ENCODE measurements around the gene ABLIM1.

The ABLIM1 gene

DNA sequence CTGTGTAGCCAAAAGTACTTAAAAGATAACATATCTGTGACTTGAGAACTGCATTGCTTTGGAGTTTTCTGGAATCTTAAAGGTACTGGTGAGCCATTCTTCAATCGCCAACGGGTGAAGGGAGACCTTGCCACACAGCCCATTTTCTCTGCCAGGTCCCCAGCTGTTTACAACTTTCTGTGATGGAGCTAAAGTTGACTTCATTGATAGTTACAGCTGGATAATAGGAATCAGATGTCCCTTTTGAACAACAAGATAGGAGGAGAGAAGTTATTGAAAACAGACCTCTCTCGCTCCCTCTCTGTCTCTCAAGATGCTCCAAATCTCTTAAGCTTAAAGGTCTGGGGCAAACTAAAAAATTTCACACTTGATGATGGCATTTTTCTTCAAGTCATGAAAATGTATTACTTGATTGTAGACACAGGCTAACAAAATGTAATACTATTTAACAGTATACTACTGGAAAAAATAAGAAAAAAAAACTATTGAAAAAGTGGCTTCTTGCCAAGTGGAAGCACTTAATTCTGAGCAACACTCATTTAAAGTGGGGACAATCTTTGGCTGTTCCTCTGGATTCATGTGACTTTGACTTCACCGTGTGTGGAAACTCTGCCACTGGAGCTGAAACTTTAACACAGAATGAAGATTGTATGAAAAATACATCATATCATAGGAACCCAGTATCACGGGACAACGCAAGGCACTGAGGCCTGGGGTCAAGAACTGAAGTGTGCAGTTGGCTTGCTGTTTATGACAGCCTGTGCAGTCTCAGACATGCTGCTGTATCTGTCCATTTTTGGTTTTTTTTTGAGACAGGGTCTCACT, 175.4 kb downstream of the ABLIM1 start:
- DNase-seq, result no peak

DNA sequence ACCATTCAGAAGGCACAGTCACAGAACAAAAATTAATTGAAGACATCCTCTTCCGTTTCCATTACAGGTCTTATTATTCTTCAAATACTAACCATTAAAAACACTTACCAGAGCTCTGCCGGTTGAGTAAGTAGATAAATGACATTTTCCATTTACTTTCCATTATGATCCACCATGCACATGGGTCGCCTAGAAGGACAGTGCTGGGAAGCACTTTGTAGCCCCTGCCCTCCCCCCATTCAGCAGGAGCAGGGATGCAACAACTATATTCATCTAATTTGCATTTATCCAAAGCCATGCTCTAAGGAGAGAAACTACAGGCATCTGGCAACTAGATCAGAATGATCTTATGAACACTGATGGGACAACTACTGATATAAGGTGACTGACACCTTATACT, 177.0 kb downstream of the ABLIM1 start:
- no peak for DNase-seq

DNA sequence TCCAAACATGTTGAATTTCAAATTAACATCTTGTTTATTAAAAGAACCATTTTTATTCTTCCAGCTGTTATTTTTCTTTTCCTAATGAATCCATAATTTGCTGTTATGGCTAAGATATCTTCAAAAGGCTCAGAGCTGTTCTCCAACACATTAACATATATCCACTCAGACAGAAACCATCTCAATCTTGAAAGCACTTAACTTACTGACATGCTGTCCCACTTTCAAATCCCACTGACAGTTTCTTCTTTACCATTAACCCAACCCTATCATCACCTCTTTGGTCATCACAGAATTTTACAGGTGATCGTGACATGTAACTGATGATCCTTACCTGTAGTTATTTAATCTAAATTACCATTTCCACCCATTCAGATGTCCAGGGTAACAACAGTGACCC, 178.2 kb downstream of the ABLIM1 start:
- no peak for DNase-seq

DNA sequence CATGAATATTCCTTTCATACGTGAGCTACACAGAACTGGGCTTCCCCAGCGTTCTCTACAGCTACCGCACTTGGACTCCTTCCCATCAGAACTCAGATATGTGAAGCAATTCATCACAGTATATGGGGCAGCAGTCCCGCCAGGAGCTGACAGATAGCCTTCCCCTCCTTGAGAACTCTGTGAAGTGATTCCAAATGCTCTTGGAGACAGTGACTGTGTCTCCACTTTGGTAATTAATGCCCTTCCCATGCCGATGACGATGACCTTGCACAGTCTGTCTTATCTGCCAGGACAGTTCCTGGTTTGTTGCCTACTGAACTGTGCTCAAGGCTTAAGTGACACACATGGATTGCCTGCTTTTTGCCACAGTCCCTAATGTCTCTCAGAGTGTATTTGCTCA, 178.8 kb downstream of the ABLIM1 start:
- no peak for DNase-seq

DNA sequence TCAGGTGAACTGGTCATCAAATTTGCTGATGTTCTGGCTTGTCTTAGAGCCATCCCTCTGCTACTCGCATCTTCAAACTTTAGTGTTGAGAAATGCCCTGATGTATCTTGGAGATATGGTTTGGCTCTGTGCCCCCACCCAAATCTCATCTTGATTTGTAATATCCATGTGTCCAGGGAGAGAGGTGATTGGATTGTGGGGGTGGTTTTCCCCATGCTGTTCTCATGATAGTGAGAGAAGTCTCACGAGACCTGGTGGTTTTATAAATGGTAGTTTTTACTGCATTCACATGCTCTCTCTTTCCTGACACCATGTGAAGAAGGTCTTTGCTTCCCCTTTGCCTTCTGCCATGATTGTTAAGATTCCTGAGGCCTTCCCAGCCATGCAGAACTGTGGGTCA, 179.8 kb downstream of the ABLIM1 start:
- DNase-seq, result no peak

DNA sequence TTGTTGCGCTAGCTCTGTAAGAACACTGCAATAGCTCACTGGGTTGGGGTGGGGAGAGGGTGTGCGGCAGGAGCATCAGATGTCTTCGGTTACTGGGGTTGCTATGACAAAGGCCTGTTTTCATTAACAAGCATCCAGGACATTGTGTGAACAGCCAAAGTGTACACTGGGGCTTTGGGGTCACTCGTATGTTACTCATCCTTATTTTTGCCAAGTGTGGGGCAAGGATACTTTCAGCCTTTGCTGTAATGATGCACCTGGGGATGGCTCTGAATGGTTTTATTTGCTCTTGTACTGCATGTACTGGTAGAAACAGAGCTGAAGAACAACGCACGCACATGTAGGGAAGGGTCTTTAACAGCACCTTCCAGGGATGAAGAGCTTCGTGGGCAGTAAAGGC, 180.8 kb downstream of the ABLIM1 start:
- no peak for DNase-seq

DNA sequence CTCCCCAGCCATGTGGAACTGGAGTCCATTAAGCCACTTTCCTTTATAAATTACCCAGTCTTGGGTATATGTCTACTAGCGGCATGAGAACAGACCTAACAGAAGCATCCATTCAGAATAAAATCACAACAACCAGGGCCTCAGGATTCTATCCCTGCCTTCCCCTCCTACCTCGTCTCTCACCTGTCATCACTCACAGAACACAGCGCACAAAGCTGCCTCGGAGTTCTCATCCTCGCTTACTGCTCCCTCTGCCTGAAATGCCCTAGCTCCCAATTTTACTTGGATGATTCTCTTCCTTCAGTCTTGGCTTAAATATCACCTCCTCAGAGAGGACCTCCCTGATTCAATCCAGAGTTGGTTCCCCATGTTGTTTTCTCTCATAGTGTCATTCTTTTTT, 183.1 kb downstream of the ABLIM1 start:
- no peak for DNase-seq

DNA sequence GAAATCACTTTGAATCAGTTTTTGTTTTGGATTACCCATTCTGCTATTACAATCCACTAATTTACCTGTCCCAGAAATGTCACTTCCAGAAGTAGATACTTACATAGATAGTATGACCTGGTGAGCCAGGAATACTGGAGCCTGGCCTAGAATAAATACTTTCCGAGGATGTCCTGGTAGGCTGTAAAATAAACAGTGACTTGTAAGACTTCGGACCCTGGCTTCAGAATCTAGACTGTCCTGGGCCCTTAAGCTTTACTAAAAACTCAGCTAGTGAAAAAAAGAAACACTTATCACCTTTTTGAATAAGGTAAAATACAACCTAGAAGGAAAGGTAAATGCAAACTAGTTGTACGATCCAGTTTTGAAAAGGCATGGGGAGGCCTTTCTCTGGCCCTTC, 184.3 kb downstream of the ABLIM1 start:
- no peak for DNase-seq

DNA sequence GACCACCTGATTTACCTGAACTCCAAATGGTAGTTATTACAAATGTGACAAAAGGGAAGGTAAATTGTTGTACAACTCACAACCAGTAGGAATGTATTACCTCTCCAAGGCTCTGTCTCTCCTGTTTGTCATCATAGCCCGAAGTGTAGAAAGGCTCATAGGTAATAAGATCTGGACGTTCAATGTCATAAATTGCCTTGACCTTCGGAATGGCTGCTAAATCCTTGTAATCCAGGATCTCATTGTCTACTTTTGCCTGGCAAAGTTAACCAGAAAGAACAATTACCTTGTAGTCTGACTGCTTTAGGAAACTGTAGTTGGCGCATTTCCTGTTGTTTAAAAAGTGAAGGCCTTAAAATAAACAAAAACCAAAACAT, 185.2 kb downstream of the ABLIM1 start:
- no peak for DNase-seq

DNA sequence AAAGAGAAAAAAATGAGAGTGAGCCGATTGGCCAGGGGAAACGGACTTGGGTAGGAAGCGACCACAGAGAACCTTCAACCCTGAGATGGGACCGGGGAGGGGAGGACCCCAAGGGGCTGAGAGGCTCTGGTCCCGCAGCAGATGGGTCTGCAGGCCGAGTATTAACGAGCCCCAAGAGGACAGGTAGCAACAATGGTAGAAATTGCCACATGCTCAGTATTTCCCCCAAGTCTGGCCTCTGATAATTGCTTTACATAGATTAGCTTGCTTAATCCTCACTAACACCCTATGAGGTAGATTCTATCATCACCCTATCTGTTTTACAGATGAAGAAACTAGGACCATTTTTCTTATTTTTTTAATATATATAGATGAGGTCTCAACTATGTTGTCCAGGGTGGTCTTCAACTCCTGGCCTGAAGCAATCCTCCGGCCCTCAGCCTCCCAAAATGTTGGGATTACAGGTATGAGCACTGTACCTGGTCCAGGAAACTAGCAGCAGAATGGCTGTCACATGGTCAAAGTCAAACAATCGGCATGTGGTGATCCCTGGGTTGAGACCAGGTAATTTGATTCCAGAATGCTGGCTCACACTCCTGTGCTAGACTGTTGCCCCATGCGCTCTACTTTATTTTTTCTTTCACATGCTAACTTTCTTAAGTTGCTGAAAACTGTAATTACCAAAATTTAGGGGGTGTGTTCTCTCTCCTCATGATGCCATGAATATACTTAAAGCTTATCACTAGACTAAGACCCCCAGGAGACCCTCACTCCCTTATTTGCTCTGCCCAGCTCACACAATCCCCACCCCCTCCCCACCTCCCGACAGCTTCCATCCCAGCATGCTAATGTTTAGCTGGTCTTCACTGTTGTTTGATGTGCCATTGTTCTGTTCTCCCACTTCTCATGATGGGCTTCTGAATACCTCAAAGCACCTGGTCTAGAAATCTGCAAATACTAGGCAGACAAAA, 185.9 kb downstream of the ABLIM1 start:
- DNase-seq, result no peak

DNA sequence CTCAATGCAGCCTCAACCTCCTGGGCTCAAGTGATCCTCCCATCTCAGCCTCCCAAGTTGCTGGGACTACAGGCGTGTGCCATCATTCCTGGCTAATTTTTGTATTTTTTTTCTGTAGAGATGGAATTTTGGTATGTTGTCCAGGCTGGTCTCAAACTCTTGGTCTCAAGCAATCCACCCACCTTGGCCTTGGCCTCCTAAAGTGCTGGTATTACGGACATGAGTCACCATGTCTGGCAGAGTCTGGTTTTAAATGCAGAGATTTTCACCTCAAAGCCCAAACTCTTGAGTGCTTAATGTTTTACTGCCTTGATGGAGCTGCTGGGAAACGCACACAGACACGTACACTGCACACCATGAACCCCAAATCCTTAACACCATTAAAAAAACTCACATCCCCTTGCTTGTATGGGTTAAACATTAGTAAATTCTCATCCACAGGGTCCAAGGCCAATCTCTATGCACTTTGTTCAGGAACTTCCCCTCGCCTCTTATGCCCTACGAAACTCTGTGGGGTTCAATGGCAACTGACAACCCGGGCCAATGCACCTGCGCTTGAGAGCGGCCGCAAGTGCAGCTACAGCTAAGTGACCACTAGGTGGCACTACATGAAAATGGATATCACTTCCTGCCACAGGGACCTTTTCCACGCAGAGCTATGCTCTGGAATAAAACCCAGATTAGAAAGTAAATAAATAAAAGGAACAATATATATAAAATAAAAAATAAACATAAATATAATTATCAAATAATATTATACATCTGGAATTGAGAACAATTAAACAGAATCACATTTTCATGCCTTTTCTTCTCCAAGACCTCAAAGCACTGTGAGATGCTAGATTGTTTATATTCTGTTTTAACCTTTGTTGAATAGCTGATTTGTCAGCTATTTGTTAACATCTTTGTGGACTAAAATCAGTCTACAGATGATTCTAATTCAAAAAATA, 186.8 kb downstream of the ABLIM1 start:
- peak; percentile 68 to 74 for DNase-seq

DNA sequence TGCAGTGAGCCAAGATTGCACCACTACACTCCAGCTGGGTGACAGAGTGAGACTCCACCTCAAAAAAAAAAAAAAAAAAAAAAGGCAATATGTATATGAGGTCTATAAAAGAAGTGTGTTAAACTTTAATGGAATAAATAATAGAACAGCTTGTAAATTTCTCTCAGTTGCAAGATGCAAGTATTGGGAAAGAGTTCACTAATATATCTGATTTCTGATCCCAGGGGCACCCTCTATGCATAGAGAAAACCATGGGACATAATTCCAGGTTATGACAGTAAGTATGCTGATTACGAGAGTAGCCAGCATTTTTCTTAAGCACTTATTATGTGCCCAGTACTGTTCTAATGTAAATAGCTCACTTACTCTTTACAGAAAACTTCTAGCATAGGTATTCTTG, 187.7 kb downstream of the ABLIM1 start:
- DNase-seq, result no peak

DNA sequence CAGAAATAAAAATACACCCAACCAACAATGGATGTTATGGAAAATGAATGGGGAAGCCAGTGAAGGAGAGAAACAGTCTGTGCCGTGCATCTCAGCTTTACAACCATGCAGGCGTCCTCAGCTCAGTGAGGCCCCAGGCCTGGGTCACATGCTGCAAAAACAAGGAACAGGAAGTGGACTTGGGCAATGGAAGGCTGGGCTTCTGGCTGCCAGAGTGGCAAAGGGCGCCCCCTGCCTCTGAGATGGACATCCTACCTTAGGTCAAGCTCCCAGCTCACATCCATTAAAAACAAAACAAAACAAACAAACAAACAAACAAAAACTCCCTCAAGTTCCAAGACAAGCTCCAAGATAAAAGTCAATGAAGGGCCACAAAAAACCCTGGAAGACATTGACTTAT, 199.1 kb downstream of the ABLIM1 start:
- peak; percentile 35 to 50 for DNase-seq

DNA sequence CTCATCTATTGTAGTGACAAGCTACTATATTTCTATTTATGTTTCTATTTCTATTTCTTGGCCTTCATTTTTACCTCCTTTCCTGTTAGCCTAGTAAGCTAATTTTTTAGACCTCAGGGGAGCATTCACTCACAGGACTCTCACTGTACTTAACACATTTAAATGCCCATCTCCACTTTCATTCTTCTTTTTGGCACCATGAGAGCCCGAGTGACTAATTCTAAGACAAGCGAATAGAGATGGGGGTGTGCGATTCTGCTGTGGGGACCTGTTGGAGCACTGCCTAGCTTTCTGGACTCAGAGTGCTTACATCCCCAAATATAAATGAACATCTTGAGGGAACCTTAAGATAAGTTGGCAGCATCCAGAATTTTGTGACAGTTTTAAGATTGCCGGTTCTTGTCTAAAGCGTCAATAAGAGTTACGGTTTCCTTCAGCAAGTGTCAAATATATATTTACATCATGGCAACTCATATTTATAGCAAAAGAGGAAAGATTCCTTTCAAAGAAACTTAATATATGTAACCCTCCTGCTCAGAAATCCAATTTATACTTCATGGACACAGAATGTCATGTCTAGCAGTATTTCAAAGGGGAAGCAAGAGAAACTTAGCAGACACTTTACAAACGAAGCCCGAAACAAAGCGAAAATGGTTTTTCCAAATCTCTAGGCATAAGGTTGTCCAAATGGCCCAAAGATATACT, 199.7 kb downstream of the ABLIM1 start:
- no peak for DNase-seq

DNA sequence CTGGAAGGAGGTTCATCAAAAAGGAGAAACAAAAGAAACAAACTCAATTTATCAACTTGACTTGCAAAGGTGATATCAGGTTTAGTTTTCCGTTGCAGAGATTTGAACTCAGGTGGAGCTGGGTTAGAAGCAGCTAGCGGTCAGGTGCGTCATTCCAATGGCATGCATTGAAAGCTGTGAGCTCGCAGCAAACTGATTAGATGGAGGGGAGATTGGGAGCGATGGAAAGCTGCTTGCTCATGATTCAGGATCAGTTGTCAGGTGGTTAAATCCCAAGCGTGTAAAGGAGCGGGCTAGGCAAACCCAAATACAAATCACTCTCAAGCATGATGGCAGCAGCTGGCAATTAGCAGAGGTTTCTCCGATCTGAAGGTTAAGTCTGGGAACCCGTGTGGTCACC, 204.5 kb downstream of the ABLIM1 start:
- DNase-seq, result no peak

DNA sequence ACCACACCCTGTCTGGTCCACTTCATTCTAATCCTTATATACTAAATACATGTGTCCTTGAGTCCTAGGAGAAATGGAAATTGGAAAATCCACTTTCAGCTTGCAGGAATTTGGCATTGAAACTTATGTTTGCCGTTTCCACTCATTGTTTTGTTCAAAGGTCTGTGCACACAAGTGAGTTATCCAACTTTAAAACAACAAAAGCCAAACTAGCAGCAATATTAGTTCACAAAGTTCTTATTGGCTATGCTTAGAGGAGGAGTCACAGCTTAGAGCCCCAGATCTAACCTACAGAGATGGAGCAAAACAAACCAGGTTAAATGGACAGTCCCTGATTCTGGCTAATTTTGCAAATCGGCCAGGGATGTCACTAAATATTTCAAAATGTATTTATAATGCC, 209.2 kb downstream of the ABLIM1 start:
- no peak for DNase-seq

DNA sequence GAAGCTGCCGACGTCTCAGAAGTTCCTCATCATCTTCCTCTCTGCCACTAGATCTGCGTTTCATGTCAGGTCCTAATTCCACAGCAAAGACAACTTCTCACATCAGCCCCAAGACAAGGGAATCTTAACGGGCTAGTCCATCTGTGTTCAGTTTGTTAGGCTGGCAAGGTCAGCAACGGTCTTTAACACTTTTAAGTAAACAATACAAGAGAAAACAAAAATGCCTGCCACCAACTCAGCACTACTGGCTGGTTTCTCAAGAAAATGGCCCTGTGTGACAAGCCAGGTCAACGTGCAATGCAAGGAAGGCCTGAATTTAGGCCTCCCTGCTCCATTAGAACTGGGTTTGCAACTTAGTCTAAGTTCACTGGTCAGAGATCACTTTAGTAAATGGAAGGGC, 212.7 kb downstream of the ABLIM1 start:
- DNase-seq, result no peak

DNA sequence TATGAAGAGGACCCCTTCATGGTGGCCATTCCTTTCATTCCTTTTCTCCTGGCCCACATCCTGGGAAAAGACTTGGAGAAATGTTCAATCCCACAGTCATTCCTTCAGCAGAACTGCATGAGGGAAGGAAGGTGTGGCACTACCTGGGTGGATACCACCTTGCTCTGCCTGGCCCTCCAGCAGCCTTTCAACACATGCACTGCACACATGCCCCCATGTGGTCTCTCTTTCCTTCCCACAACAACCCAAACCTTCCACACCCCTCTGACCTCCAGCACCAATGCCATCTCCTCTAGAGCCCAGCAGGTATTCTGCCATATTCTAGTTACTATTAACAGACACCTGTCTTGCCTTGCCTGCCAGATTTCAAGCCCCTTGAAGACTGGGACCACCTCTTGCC, 213.3 kb downstream of the ABLIM1 start:
- DNase-seq, result no peak

DNA sequence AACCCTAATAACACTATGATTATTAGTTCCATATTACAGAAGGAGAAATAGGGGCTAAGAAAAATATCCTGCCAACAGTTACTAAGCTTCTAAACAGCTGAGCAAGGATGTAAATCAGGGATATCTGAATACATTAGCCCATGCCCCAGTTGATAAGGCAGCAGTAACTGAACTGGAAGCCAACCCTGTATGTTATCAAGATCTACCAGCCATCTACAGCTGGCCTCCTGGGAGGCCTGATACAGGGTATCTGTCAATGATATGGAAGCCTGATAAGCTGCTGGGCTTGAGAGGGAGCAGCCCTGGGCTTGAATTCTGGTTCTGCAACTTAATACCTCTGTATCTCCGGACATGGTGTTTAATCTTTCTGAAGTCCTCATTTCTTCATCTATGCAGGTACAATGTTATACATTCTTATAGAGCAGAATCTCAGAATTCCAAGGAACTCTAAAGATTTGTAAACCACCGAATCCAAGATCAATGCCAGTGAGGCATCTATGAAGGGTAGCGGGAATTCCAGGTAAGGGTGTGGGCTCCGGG, 215.9 kb downstream of the ABLIM1 start:
- DNase-seq, result no peak

DNA sequence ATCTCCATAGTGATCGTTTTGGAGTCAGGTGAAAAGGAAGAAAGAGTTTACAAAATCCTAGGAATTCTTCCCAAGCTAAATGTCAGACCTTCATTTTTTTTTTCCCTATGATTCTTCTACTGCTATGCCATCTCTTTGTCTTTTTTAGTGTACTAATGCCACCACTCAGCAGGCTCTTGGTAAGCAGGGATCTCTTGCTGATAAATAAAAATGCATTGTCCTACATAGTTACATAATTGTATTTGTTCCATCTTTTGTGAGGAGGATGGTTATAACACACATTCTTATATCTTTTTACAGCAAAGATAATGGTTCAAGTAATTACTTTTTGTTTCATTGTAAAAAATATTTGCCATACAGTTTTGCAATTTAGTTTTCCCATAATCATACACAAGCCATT, 217.0 kb downstream of the ABLIM1 start:
- no peak for DNase-seq

DNA sequence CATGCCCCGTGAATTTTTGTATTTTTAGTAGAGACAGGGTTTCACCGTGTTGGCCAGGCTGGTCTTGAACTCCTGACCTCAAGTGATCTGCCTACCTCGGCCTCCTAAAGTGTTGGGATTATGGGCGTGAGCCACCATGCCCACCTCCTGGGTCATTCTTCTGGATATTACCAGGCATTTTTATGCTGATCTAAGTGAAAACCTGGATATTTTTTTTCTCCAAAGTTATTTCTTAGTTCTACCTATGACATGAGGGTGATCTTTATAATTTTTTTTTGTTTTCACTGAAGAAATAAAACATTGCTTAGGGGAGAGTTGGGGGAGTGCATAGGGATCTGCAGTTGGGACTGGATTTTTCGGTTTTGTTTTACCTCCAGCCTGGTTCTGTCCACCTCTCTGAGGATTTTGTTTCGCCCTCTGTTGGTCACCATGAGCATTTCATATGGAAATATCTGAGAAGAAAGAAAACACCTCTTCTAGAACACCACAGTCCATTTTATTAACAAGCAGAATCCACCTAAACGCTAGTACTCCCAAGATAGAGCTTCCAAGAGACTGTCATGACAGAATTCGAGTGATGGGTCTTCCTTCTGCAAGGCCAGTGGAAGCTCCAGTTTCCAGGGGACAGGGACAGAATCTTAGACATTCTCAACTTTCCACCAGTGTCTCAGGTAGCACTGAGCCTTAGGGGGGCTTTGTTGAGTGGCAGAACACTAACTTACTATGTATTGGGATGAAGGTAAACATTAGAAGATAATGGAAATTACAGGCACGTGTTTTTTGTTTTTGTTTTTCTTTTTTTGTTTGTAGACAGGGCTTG, 220.4 kb downstream of the ABLIM1 start:
- DNase-seq, result no peak
